ENCODE results near the gene NLRP5.
"Not testable (repeated sequence)": the region's sequence is repeated elsewhere in the genome, so short reads cannot be mapped to it uniquely, and the experiment has no call there.

NLRP5 gene

GRCh38 chr19:55986487-55986886, at the start of gene NLRP5:
Gene NLRP5 (plus strand): TSS chr19:55986775.
- DNase-seq, result no peak
- Mint-ChIP-seq H3K9me3 (no peaks in the 10 kb centered on the region), H3K27me3 (no peaks in the 10 kb centered on the region), H3K27ac (no peak within 1 kb of the TSS), H3K4me3 (no peak within 1 kb of the TSS), H3K36me3 (no peaks in the 10 kb centered on the region), H3K4me1 (no peaks in the 10 kb centered on the region)
- ATAC-seq (replicated peaks), result no peak

GRCh38 chr19:55939206-55939605, 47.4 kb upstream of the NLRP5 start:
- no peak for ATAC-seq (replicated peaks)
- Mint-ChIP-seq H3K4me1 (peaks cover 0 to 3% of the 10 kb centered on the region in 2 donors), H3K9me3 (peaks cover 0 to 4% of the 10 kb centered on the region in 2 donors), H3K27me3 (peaks cover 0 to 4% of the 10 kb centered on the region in 2 donors), H3K4me3 (no peak overlapping the region), H3K27ac (no peak overlapping the region), H3K36me3 (no peaks in the 10 kb centered on the region)
- no peak for DNase-seq

- peaks cover 0 to 3% of the 10 kb centered on the region in 2 donors for H3K4me1 Mint-ChIP-seq
These were observed 46.3 kb upstream of the NLRP5 start for GRCh38 chr19:55940306-55940705.

GRCh38 chr19:55947532-55947931, 39.0 kb upstream of the NLRP5 start, which contains the start of gene NLRP8:
Gene NLRP8 (plus strand): TSS chr19:55947832.
- Mint-ChIP-seq H3K27ac (no peak within 1 kb of the TSS), H3K4me3 (no peak within 1 kb of the TSS), H3K4me1 (peaks cover 0 to 3% of the 10 kb centered on the region in 2 donors), H3K27me3 (peaks cover 0 to 7% of the 10 kb centered on the region in 2 donors), H3K36me3 (peaks cover 0 to 2% of the 10 kb centered on the region in 2 donors), H3K9me3 (peaks cover 9 to 12% of the 10 kb centered on the region in 2 donors)
- ATAC-seq (replicated peaks), result no peak
- no peak for DNase-seq

More at GRCh38 chr19:55940306-55940705, 46.3 kb upstream of the NLRP5 start:
- DNase-seq (no peak), ATAC-seq (replicated peaks) (no peak)
- Mint-ChIP-seq H3K4me3 (no peak overlapping the region), H3K27ac (no peak overlapping the region), H3K36me3 (no peaks in the 10 kb centered on the region), H3K27me3 (no peaks in the 10 kb centered on the region), H3K9me3 (peaks cover 0 to 4% of the 10 kb centered on the region in 2 donors)

- H3K27ac Mint-ChIP-seq; ATAC-seq (replicated peaks); H3K4me3 Mint-ChIP-seq; H3K27me3 Mint-ChIP-seq; DNase-seq; H3K4me1 Mint-ChIP-seq; H3K36me3 Mint-ChIP-seq: not testable (repeated sequence)
- H3K9me3 Mint-ChIP-seq, result peaks cover 9 to 12% of the 10 kb centered on the region in 2 donors
These were observed 36.0 kb upstream of the NLRP5 start for GRCh38 chr19:55950566-55950965.

- Mint-ChIP-seq H3K9me3 (no peaks in the 10 kb centered on the region), H3K4me1 (no peaks in the 10 kb centered on the region), H3K27ac (no peak overlapping the region), H3K4me3 (no peak overlapping the region), H3K36me3 (no peaks in the 10 kb centered on the region), H3K27me3 (no peaks in the 10 kb centered on the region)
- DNase-seq (no peak), ATAC-seq (replicated peaks) (no peak)
These were observed 30.1 kb upstream of the NLRP5 start for GRCh38 chr19:55956431-55956830.

GRCh38 chr19:55958356-55958755, 28.2 kb upstream of the NLRP5 start:
- Mint-ChIP-seq H3K27me3 (no peaks in the 10 kb centered on the region), H3K4me3 (no peak overlapping the region), H3K9me3 (no peaks in the 10 kb centered on the region), H3K4me1 (no peaks in the 10 kb centered on the region), H3K36me3 (no peaks in the 10 kb centered on the region), H3K27ac (no peak overlapping the region)
- no peak for DNase-seq
- no peak for ATAC-seq (replicated peaks)

- Mint-ChIP-seq H3K9me3 (no peaks in the 10 kb centered on the region), H3K27me3 (no peaks in the 10 kb centered on the region), H3K36me3 (no peaks in the 10 kb centered on the region), H3K4me3 (no peak overlapping the region), H3K27ac (no peak overlapping the region), H3K4me1 (no peaks in the 10 kb centered on the region)
- ATAC-seq (replicated peaks) (no peak), DNase-seq (no peak)
These were observed 26.4 kb upstream of the NLRP5 start for GRCh38 chr19:55959996-55960675.

GRCh38 chr19:55962186-55962585, 24.4 kb upstream of the NLRP5 start:
- ATAC-seq (replicated peaks) (no peak), DNase-seq (no peak)
- no peak overlapping the region for H3K27ac Mint-ChIP-seq
- H3K27me3 Mint-ChIP-seq, result no peaks in the 10 kb centered on the region
- no peak overlapping the region for H3K4me3 Mint-ChIP-seq
- no peaks in the 10 kb centered on the region for H3K36me3 Mint-ChIP-seq
- no peaks in the 10 kb centered on the region for H3K4me1 Mint-ChIP-seq
- H3K9me3 Mint-ChIP-seq, result peaks cover under 1 to 6% of the 10 kb centered on the region in 2 donors

GRCh38 chr19:55973982-55974381, 12.6 kb upstream of the NLRP5 start:
- Mint-ChIP-seq H3K4me1 (no peaks in the 10 kb centered on the region), H3K4me3 (no peak overlapping the region), H3K36me3 (no peaks in the 10 kb centered on the region), H3K9me3 (peaks cover 11% of the 10 kb centered on the region in 2 donors), H3K27me3 (peaks cover 13 to 15% of the 10 kb centered on the region in 2 donors), H3K27ac (no peak overlapping the region)
- ATAC-seq (replicated peaks) (no peak), DNase-seq (no peak)

- Mint-ChIP-seq H3K9me3 (peaks cover 3 to 15% of the 10 kb centered on the region in 2 donors), H3K27me3 (peaks cover 0 to 16% of the 10 kb centered on the region in 2 donors), H3K36me3 (peaks cover 3% of the 10 kb centered on the region in 2 donors), H3K4me3 (no peak overlapping the region), H3K27ac (no peak overlapping the region), H3K4me1 (no peaks in the 10 kb centered on the region)
- DNase-seq (no peak), ATAC-seq (replicated peaks) (no peak)
These were observed 6.2 kb upstream of the NLRP5 start for GRCh38 chr19:55980415-55980814.

GRCh38 chr19:55985254-55985653, 1.3 kb upstream of the NLRP5 start:
- Mint-ChIP-seq H3K4me1 (no peaks in the 10 kb centered on the region), H3K9me3 (no peaks in the 10 kb centered on the region), H3K4me3 (no peak overlapping the region), H3K36me3 (no peaks in the 10 kb centered on the region), H3K27ac (no peak overlapping the region), H3K27me3 (peaks cover 0 to 7% of the 10 kb centered on the region in 2 donors)
- ATAC-seq (replicated peaks), result no peak
- DNase-seq, result no peak

- ATAC-seq (replicated peaks), result no peak
- H3K4me3 Mint-ChIP-seq, result no peak overlapping the region
- DNase-seq, result no peak
- H3K27me3 Mint-ChIP-seq, result peaks cover 0 to 5% of the 10 kb centered on the region in 2 donors
- H3K27ac Mint-ChIP-seq, result no peak overlapping the region
- no peaks in the 10 kb centered on the region for H3K36me3 Mint-ChIP-seq
- peaks cover 7% of the 10 kb centered on the region in 2 donors for H3K9me3 Mint-ChIP-seq
- H3K4me1 Mint-ChIP-seq, result no peaks in the 10 kb centered on the region
These were observed 4.3 kb downstream of the NLRP5 start for GRCh38 chr19:55990831-55991230.

GRCh38 chr19:55993492-55993891, 6.9 kb downstream of the NLRP5 start:
- Mint-ChIP-seq H3K36me3 (no peaks in the 10 kb centered on the region), H3K4me1 (no peaks in the 10 kb centered on the region), H3K9me3 (peaks cover 13 to 15% of the 10 kb centered on the region in 2 donors), H3K4me3 (no peak overlapping the region), H3K27me3 (peaks cover 5% of the 10 kb centered on the region in 2 donors), H3K27ac (no peak overlapping the region)
- ATAC-seq (replicated peaks), result no peak
- no peak for DNase-seq

- H3K36me3 Mint-ChIP-seq, result peaks cover 0 to 2% of the 10 kb centered on the region in 2 donors
- peaks cover 7 to 11% of the 10 kb centered on the region in 2 donors for H3K9me3 Mint-ChIP-seq
- no peak overlapping the region for H3K4me3 Mint-ChIP-seq
- ATAC-seq (replicated peaks), result no peak
- DNase-seq, result no peak
- no peaks in the 10 kb centered on the region for H3K27me3 Mint-ChIP-seq
- no peak overlapping the region for H3K27ac Mint-ChIP-seq
- H3K4me1 Mint-ChIP-seq, result no peaks in the 10 kb centered on the region
These were observed 28.2 kb downstream of the NLRP5 start for GRCh38 chr19:56014765-56015164.

All from stimulated activated naive B cell treated with anti-CD40 and anti-IgM and Interleukin-4, amounts not matched to agents 10 μg/mL and 1 μg/mL and 100 μg/mL, for 72 hours (primary cell).